NOMO-1 (cell line): ENCODE results near the gene KCTD21.

Experiments
- DNase-seq, 2 experiments: peaks; one replicate each; lab custom pipeline; 2025; ENCODE audit not compliant: unreplicated experiment in 2 of 2; lab: John Stamatoyannopoulos, UW

Gene KCTD21

DNA sequence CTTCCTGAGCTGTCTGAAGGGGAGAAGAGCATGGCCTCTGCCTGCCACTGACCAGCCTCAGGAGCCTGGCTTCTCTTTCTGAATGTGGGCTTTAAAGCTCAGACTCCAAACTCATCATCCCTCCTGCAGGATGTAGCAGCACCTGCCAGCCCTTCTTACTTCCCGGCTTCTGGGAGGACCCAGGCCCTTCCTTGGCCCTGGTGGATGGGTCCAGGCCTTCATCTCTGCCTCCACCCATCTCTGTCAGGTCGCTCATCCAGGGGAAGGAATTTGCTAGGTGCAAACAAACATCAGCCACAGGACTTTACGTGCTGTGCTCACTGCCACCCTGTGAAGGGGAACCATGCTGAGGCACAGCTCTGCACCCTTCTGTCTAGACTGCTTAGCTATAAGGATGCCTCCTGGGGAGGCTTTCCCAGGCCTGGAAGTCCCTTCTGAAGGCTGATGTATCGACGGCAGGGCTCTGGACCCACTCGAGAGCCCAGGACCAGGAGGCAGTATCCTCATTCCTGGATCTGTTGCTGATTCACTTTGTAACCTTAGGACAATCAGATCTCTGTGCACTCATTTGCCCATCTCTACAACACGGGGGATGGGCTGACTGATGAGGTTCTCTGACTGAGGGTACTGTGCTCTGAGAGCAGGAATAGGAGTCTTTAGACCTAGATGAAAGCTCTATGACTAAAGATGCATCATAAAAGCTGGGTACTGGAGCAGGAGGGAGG, 31.2 kb upstream of the KCTD21 start:
- DNase-seq: no peak

DNA sequence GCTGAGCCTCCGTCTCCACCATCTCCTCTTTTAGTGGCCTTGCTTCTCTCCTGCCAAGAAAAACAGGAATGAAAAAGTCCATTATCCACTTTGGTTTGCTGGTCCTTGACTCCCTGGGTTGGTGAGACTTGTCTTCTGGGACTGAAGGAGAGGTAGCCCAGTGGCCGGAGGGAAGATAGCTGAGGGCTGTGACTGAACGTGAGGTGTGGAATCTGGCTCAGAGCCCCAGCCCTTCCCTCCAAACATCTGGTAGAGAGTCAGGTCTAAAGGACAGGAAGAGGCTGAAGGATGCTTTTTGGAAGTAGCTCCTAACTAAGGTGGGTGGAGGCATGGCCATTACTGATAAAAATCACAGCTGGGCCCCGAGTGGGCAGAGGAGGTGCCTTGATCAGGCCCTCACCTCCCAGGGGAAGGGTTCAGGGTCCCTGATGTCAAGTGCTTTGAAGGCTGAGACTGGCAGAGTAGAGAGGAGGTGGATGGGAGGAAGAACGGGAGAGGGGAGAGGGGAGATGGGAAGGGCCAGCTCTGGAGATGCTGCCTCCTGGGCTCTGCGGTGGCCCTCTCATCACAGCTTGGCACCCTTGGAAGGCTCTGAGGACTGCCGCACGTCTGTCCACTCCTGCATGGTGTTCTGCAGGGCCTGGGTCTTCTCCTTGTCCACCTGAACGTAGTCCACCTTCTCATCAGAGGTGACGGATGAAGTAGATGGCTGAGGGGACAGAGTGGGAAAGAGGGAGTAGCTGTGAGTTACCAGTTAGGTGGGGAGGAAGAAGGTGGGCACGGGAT, 30.5 kb upstream of the KCTD21 start:
- no peak for DNase-seq

DNA sequence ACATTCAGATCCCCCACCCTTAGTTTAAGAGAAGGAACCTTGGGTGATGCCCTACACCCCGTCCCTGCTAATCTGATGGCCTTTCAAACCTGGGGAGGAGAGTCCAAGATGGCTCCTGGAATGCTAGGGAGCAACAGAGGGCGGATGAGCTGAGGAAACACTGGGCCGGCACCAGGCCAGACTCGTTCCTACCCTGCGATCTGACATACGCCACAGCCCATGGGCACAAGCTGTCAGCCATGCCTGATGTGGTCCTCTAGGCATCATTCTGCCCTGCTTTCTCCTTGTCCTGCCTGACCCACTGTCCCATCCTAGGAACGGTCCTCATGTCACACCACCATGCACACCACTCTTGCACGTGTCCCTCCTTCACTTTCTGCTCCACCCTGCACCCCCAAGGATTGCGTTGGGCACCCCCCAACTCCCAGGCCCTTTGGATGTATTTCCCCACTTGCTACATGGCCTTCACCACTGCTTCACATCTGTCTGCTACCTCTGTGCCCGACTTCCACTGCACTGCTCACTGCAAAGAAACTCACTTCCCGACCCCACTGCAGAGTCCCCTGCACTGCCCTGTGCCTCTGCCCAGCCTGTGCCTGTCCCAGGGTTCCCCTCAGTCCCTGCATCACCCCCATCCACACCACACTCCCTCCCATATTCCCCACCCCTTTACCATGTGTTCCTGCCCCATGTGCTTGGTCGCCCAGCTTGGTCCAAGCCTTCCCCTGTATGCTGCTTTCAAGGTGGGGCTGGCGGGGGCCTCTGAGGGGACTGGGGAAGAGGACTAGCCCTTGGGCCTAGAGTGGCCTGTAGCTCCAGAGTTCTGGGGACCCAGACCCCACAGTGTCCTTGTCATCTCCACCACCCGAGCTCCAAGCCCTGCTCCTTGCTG, 29.5 kb upstream of the KCTD21 start:
- no peak for DNase-seq

DNA sequence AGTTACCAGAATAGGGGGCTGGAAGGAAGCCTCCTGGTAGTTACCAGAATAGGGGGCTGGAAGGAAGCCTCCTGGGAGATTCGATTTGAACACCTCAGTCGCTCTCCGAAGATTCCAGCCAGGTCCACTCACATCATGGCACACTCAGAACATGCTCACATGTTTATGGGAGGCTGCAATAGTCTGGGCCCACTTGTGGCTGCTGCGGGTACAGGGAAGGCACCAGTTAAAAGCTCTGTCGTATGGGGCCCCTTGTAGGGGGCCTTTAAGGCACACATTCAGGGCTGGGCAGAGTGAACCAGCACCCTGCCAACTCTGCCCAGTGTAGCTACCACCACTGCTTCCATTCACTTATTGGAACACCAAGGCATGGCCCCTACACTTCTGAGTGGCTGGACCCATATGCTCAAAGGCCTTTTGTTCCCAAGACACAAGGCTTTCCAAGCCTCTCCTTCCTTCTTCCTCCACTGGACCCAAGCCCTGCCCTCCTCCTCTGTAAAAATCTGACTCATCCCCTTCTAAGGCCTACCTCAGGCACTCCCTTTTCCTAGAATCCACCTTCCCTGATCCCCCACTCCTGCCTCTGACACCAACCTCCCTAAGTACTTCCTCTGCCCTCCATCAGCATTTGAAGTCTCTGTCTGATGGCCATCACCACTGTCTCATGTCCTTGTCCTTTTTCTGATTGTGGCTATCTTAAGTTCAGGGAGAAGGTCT, 28.3 kb upstream of the KCTD21 start:
- DNase-seq: no peak

DNA sequence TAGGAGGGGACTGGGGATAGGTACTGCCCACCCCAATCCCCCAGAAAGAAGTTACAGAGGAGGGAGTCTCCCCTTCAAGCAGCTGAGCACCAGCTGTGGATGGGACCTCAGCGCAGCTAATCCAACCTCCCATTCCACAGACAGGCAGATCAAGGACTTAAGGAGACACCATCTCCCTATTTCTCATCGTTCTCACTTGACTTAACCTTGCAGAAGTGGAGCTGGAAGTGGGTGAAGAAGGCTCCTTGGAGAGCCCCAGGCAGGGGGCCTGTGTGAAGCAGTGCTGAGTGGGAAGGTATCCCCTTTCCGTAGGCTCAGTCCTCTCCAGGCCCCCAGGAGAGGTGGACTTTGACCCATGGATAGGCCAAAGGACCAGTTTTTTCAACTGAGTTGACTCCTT, 27.6 kb upstream of the KCTD21 start:
- no peak for DNase-seq

DNA sequence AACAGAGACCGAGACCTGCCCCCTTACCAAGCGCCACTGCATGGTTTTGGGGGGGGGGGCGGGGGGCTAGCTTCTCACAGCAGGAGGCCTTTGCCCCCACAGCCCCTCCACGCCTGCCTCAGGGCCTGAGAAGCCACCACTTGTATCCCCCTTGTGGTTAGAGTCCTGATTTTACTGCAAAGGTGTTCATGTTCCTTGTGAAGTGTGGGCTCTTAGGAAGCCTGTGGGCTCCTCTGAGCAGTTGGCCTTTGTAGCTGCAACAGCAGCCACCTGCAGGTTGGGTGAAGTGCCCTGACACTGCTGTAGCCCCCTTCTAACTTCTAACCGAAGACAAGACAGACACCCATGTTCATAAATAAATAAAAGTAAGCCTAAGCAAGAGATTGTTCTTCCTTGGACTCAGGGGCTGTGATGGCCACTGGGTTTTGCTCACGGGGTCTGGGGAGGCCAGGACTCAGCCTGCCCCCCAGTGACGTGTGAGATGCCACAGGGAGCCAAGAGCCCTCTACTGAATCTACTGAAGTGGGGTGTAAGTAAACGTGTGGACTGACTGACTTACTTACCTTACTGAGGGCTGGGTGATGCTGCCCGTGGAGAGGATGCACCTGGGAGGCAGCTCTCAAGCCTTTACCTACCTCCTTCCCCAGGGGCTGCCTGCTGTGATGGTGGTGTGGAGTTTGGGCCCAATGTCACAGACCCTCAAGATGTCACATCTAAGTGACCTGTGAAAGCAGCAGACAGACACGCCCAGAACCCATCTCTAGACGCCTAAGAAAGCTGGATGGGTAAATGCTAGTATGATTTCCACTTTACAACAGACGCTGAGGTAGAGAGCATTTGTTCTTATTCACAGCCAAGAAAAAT, 26.1 kb upstream of the KCTD21 start:
- DNase-seq: no peak

DNA sequence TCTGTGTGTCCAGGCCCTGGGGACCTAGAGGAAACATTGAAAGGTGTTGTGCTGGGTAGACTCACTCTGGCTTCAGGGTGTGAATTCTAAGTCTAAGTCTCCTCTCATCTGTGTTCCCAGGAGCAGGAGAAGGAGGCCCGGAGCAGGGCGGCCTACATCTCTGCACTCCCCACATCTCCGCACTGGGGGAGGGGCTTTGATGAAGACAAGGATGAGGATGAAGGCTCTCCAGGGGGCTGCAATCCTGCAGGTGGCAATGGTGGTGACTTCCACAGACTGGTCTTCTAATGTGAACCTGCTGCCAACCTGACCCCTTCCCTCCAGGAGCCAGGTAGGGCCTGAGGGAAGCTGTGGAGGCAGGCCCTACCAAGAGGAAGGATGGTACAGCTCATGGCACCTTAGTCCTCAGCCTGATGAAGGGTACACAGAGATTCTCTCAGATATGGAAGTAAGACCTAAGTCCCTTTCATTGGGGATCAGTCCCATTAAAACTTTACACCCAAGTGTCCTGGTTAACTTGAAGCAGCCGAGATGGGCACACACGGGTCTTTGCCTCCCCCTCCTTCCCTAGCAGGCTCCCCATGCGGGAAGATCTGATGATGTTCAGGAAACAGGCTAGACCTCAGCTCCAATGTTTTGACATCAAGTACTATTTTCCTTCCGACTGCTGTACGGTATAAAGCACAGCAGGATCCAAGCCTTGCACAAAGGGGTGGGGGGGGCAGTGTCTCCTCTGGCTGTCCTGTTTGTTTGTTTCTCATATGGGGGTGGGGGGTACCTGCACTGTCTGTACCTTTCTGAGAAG, 25.3 kb upstream of the KCTD21 start:
- no peak for DNase-seq

DNA sequence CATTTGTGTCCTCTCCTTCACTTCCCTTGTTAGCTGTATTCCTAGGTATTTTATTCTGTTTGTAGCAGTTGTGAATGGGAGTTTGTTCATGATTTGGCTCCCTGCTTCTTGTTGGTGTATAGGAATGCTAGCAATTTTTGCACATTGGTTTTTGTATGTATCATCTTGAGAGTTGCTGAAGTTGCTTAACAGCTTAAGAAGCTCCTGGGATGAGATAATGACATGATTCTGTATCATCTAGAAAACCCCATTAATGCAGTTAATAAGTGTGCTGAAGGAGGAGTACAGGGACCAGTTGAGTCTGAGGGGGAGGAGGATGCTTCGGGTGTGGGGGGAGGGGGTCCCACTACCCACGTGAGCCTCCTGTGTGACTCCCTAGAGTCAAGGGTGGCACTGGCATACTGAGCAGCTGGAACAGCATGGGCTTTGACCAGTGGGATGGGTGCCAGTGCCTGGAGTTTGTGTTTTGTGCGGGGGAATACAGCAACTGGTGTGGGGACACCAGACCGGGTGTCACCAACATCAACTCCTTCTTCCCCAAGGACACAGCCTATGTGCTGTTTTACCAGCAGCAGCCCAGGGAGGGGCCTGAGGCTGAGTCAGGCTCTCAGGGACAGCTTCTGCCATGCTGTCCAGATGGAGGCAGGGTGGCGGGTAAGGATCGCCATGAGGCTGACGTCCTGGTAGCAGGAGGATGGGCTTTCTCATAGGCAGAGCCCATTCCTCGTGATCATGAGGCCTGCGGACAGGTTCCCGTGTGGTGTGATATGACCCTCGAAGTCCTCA, 24.4 kb upstream of the KCTD21 start:
- no peak for DNase-seq

DNA sequence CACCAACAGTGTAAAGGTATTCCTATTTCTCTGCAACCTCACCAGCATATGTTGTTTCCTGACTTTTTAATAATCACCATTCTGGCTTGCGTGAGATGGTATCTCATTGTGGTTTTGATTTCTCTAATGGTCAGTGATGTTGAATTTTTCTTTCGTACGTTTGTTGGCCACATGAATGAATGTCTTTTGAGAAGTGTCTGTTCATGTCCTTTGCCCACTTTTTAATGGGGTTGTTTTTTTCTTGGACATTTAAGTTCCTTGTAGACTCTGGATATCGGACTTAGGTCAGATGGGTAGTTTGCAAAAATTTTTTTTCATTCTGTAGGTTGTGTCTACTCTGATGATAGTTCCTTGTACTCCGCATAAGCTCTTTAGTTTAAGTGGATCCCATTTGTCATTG, 23.1 kb upstream of the KCTD21 start:
- DNase-seq: no peak

DNA sequence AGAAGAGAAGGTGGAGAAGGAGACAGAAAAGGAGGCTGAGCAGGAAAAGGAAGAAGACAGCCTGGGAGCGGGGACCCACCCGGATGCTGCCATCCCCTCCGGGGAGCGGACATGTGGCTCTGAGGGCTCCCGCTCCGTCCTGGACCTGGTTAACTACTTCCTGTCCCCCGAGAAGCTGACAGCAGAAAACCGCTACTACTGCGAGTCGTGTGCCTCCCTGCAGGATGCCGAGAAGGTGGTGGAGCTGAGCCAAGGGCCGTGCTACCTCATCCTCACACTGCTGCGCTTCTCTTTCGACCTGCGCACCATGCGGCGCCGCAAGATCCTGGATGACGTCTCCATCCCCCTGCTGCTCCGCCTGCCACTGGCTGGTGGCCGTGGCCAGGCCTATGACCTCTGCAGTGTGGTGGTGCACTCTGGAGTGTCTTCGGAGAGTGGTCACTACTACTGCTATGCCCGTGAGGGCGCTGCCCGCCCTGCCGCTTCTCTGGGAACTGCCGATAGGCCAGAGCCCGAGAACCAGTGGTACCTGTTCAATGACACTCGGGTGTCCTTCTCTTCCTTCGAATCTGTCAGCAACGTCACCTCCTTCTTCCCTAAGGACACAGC, 21.7 kb upstream of the KCTD21 start:
- DNase-seq: no peak

DNA sequence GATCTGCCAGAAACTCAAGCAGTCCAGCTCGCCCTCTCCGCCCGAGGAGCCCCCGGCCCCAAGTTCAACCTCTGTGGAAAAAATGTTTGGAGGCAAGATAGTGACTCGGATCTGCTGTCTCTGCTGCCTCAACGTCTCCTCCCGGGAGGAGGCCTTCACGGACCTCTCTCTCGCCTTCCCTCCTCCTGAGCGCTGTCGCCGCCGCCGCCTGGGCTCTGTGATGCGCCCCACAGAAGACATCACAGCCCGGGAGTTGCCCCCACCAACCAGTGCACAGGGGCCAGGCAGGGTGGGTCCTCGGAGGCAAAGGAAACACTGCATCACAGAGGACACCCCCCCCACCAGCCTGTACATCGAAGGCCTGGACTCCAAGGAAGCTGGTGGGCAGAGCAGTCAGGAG, 21.1 kb upstream of the KCTD21 start:
- DNase-seq: no peak

DNA sequence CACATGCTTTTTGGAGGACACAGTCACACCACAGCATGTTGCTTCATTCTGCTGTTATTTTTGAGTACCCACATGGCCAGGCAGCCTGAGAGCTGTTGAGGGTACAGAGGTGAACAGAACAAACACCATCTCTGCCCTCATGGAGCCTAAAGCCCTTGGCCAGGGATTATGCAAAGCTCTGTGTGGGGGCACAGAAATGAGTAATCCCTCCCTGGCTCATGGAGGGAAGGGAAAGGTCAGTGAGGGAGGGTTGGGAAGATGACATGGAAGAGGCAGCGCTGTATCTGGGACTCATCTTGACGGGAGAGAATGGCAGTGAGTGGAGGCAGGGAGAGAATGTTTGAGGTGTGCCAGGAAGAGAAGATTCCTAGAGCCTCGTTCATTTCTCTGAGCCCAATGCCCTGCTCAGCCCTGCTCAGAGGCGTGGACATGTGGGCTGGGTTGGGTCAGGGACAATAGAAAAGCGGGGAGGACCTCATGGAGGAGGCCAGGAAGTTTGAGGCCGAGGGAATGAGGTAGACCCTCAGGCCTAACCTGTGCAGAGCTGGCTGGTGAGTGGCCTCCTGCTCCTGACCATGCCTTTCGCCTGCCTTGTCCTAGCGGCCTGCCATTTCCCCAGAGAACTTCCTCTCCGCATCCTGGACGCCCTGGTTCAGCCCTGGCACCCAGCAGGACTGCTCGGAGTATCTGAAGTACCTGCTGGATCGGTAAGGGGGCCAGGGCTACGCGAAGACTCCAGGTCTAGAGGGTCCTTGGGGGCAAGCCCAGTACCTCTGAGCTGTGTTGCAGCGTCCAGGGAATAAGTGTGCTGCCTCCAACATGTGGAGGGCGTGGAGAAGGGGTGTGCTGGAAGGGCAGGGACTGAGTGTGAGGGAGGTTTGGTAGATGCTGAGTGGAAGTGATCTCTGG, 20.1 kb upstream of the KCTD21 start:
- DNase-seq: no peak

DNA sequence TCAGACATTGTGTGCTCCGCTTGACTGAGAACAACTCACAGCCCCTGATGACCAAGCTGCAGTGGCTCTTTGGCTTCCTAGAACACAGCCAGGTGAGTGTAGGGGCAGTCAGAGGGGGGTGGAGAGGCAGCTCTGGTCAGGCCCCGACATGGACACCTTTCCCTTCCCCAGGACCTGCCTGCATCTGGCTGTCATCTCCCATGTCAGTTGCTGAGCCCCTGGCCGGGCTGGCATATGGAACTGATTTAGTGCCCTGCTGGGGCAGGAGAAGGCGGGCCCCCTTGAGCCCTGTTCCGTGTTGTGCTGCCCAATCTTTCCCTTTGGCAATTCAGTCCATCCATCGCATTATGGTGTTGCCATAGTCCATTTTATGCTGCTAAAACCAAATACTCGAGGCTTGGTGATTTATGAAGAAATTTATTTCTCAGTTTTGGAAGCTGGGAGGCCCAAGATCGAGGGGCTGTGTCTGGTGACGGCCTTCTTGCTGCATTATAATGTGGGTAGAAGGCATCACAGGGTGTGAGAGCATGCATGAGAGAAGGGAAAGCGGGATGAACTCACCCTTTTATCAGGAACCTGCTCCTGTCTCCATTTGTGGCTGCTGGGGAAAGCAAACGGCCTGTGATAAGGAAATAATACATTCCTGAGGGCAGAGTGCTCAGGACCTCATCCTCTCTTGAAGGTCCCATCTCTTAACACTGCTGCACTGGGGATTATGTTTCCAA, 19.3 kb upstream of the KCTD21 start:
- no peak for DNase-seq

DNA sequence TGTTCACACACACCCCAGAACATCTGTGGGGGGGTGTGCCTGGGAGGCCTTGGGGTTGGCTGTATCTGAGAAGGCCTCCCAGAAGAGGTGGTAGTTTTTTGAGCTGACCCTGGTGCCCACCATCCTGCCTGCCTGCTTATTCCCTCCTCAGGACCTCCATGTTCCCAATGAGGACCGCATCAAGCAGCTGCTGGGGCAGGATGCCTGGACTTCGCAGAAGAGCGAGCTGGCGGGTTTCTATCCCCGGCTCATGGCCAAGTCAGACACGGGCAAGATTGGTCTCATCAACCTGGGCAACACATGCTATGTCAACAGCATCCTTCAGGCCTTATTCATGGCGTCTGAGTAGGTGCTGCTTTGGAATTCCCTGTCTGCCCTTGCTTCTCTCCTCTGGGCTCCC, 17.3 kb upstream of the KCTD21 start:
- no peak for DNase-seq

DNA sequence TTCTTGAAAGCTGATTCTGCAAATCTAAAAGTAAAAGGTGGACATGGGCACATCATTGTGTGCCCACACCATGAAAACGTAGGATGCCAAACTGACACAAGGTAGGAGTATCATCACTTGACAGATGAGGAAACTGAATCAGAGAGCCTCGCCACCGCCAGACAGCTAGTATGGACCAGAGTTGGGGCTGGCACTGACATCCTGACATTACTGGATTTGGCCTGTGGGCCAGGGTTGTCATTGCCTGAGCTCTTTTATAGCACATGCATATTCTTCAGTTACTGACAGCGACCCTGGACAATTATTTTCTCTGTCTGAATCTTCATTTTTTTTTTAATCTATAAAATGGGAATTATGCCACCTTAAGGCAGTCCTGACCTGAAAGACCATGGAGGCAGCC, 16.8 kb upstream of the KCTD21 start:
- no peak for DNase-seq

DNA sequence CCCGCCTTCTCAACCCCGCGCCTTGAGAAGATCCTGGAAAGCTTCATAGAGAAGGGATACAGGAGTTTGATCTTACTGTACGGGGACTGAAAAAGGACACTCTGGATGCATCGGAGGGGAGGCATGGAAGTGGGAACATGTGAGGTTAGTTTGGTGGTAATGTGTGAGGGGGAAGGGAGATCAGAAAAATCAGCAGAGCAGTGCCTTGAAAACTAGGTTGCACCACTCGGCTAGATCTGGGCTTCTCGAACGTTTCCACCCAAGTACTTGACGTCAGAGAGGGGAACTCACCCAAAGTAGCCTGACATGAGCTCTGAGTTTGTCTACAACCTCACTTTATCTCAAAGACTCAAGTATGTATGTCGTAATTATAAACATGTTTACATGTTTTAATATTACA, 14.8 kb upstream of the KCTD21 start:
- no peak for DNase-seq
